ENCODE measurements around the gene COL12A1. TPM values are rescaled to one million over a fixed set of nuclear protein-coding genes. Genes with fewer than 3 reads are reported as not detected.

The COL12A1 gene
- total and polyA plus RNA-seq, 9 of the 15 experiments (the other 6 are each of a cell fraction or from before 2014, with no cell fraction given): 0.11 TPM; not detected in 8

DNA sequence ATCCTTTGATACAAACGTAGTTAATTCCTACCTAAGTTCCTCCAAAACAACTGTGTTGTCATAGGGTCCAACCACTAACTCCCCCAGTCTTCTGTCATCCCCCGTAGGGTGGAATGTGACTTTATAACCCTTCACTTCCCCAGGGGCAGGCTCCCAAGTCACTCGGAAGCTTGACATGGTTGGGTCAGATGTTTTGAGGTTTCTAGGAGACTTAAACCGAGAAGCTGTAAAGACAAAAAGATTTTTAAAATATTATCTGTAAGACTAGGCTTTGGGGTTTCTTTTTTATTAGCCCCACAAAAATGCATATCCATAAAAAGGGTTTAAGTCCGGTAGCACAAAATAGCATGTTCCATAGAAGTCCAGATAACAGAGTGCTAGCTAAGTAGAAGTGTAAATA lies 50.2 kb downstream of the COL12A1 start:
- Histone ChIP-seq H4K20me1 (replicated peaks; ENCODE audit: control insufficient read depth, insufficient read depth, low read length) (no peaks in the 10 kb centered on the region), H3K9me3 (replicated peaks; ENCODE audit: control insufficient read depth, insufficient read depth, low read depth, low read length) (no peaks in the 10 kb centered on the region), H3K4me2 (ENCODE audit: insufficient read depth, low read length) (no peak overlapping the region), H3K27ac (ENCODE audit: extremely low read depth, low read depth, low read length) (no peak overlapping the region), H2AFZ (ENCODE audit: low read depth, low read length) (no peak overlapping the region), H3K9me1 (ENCODE audit: control insufficient read depth, insufficient read depth, low read length) (no peaks in the 10 kb centered on the region), H3K4me1 (replicated peaks in 1 of 2; ENCODE audit: control insufficient read depth in 2 of 2, insufficient read depth in 2 of 2, low read length in 2 of 2) (no peaks in the 10 kb centered on the region), H3K9ac (ENCODE audit: insufficient read depth in 1 of 2, low read depth in 2 of 2, low read length in 2 of 2) (no peak overlapping the region), H3K36me3 (ENCODE audit: control insufficient read depth, insufficient read depth, low read length) (no peaks in the 10 kb centered on the region), H3K27me3 (ENCODE audit: control insufficient read depth in 2 of 2, insufficient read depth in 2 of 2, low read length in 2 of 2) (no peaks in the 10 kb centered on the region), H3K4me3 (no peak overlapping the region), H3K79me2 (ENCODE audit: control insufficient read depth, insufficient read depth, low read length) (no peaks in the 10 kb centered on the region)
- ATAC-seq (no peak), DNase-seq (ENCODE audit: extremely low read depth in 1 of 4, low spot score in 3 of 4) (no peak), FAIRE-seq (no peak)
- in situ Hi-C loops (cut with MboI): no loop called here
- intact Hi-C loops (cut with micrococcal nuclease): no loop called here
- POLR2A ChIA-PET: no interaction called here
- WGBS (ENCODE audit: insufficient coverage, low coverage, missing lambda C conversion rate): 2% methylated on average over 5 of the region's 5 CpGs
- CTCF ChIA-PET (ENCODE audit: low intra/inter-chr PET ratio): no interaction called here
- BruUV-seq (replicated peaks): no TSS peak
- TF ChIP-seq WHSC1 (IDR thresholded peaks at IDR 0.05; ENCODE audit: low read length): no peak
- no peak for TF ChIP-seq ZNF3 (CRISPR knock-in tag; IDR thresholded peaks at IDR 0.05)
- TF ChIP-seq, protein P1, sequence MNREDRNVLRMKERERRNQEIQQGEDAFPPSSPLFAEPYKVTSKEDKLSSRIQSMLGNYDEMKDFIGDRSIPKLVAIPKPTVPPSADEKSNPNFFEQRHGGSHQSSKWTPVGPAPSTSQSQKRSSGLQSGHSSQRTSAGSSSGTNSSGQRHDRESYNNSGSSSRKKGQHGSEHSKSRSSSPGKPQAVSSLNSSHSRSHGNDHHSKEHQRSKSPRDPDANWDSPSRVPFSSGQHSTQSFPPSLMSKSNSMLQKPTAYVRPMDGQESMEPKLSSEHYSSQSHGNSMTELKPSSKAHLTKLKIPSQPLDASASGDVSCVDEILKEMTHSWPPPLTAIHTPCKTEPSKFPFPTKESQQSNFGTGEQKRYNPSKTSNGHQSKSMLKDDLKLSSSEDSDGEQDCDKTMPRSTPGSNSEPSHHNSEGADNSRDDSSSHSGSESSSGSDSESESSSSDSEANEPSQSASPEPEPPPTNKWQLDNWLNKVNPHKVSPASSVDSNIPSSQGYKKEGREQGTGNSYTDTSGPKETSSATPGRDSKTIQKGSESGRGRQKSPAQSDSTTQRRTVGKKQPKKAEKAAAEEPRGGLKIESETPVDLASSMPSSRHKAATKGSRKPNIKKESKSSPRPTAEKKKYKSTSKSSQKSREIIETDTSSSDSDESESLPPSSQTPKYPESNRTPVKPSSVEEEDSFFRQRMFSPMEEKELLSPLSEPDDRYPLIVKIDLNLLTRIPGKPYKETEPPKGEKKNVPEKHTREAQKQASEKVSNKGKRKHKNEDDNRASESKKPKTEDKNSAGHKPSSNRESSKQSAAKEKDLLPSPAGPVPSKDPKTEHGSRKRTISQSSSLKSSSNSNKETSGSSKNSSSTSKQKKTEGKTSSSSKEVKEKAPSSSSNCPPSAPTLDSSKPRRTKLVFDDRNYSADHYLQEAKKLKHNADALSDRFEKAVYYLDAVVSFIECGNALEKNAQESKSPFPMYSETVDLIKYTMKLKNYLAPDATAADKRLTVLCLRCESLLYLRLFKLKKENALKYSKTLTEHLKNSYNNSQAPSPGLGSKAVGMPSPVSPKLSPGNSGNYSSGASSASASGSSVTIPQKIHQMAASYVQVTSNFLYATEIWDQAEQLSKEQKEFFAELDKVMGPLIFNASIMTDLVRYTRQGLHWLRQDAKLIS (CRISPR knock-in tag; IDR thresholded peaks at IDR 0.05): no peak
- TF ChIP-seq POLR2H (tag; IDR thresholded peaks at IDR 0.05; ENCODE audit: low read depth): no peak
- TF ChIP-seq, protein P2, sequence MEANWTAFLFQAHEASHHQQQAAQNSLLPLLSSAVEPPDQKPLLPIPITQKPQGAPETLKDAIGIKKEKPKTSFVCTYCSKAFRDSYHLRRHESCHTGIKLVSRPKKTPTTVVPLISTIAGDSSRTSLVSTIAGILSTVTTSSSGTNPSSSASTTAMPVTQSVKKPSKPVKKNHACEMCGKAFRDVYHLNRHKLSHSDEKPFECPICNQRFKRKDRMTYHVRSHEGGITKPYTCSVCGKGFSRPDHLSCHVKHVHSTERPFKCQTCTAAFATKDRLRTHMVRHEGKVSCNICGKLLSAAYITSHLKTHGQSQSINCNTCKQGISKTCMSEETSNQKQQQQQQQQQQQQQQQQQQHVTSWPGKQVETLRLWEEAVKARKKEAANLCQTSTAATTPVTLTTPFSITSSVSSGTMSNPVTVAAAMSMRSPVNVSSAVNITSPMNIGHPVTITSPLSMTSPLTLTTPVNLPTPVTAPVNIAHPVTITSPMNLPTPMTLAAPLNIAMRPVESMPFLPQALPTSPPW (CRISPR knock-in tag; IDR thresholded peaks at IDR 0.05): no peak
- TF ChIP-seq, protein P3, sequence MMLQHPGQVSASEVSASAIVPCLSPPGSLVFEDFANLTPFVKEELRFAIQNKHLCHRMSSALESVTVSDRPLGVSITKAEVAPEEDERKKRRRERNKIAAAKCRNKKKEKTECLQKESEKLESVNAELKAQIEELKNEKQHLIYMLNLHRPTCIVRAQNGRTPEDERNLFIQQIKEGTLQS (IDR thresholded peaks at IDR 0.05): no peak
- TF ChIP-seq, protein P3 (CRISPR knock-in tag; conservative IDR thresholded peaks at IDR 0.05): no peak
- TF ChIP-seq, protein P4, sequence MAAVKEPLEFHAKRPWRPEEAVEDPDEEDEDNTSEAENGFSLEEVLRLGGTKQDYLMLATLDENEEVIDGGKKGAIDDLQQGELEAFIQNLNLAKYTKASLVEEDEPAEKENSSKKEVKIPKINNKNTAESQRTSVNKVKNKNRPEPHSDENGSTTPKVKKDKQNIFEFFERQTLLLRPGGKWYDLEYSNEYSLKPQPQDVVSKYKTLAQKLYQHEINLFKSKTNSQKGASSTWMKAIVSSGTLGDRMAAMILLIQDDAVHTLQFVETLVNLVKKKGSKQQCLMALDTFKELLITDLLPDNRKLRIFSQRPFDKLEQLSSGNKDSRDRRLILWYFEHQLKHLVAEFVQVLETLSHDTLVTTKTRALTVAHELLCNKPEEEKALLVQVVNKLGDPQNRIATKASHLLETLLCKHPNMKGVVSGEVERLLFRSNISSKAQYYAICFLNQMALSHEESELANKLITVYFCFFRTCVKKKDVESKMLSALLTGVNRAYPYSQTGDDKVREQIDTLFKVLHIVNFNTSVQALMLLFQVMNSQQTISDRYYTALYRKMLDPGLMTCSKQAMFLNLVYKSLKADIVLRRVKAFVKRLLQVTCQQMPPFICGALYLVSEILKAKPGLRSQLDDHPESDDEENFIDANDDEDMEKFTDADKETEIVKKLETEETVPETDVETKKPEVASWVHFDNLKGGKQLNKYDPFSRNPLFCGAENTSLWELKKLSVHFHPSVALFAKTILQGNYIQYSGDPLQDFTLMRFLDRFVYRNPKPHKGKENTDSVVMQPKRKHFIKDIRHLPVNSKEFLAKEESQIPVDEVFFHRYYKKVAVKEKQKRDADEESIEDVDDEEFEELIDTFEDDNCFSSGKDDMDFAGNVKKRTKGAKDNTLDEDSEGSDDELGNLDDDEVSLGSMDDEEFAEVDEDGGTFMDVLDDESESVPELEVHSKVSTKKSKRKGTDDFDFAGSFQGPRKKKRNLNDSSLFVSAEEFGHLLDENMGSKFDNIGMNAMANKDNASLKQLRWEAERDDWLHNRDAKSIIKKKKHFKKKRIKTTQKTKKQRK (IDR thresholded peaks at IDR 0.05; ENCODE audit: borderline replicate concordance, low read depth, low read length): no peak
- TF ChIP-seq ZNF274 (IDR thresholded peaks at IDR 0.05; ENCODE audit: borderline replicate concordance, low read depth, low read length): no peak
- no peak for TF ChIP-seq RBM25 (IDR thresholded peaks at IDR 0.05; ENCODE audit: low read depth, low read length, severe bottlenecking)
- TF ChIP-seq TSC22D4 (tag; IDR thresholded peaks at IDR 0.05): no peak
- no peak for TF ChIP-seq ZNF583 (CRISPR knock-in tag; IDR thresholded peaks at IDR 0.05)
- TF ChIP-seq PTTG1 (tag; IDR thresholded peaks at IDR 0.05; ENCODE audit: low read depth): no peak
- TF ChIP-seq ZNF165 (CRISPR knock-in tag; IDR thresholded peaks at IDR 0.05; ENCODE audit: borderline replicate concordance): no peak

Measured in K562 (cell line).